H1 (cell line): ENCODE results near the gene NUDT9. TPM values are rescaled to one million over a fixed set of nuclear protein-coding genes. Genes with fewer than 3 reads are reported as not detected.

Source experiments
- EGR1 ChIP-seq: IDR thresholded peaks from 2 replicates; pipeline ENCODE4 v1.6.1; 2011; ENCODE audit warnings: low read depth, low read length, borderline replicate concordance
- FOSL1 ChIP-seq: IDR thresholded peaks from 2 replicates; pipeline ENCODE4 v1.6.1; 2011; ENCODE audit warnings: mild to moderate bottlenecking, low read depth, low read length, moderate library complexity; ENCODE audit not compliant: insufficient read depth
- JUN ChIP-seq: IDR thresholded peaks from 2 replicates; pipeline ENCODE4 v1.6.1; 2011; ENCODE audit warnings: low read depth, mild to moderate bottlenecking, improper control_type of control experiment, low read length
- MAFK ChIP-seq: IDR thresholded peaks from 2 replicates; pipeline ENCODE4 v1.6.1; 2012; ENCODE audit warnings: low read depth, mild to moderate bottlenecking, improper control_type of control experiment, low read length
- SRF ChIP-seq: IDR thresholded peaks from 2 replicates; pipeline ENCODE4 v1.6.1; 2011; ENCODE audit warnings: mild to moderate bottlenecking, low read depth, low read length, moderate library complexity
- polyA plus RNA-seq, 7 experiments: library from polyadenylated mRNA; depleted of rRNA in 3 of 7; stranded (reverse) in 5 of 7; unstranded in 2 of 7; fragments of >200 nt in 5 of 7; fragments of 200-250 nt in 2 of 7; gene quantifications; 1 replicate in 5 of 7; 2 replicates in 1 of 7; 4 replicates in 1 of 7; pipeline versions ENCODE4 v1.2.1 to v1.2.3, GENCODE V29; 2011 to 2013; ENCODE audit warnings: missing spikeins in 2 of 7, mixed read lengths in 2 of 7
- total RNA-seq: library from RNA; stranded (reverse); fragmentation: NEBNext Ultra II Directional; extraction: Animal tissue kit (Norgen Biotek cat#: 25700); gene quantifications from 2 replicates; pipeline ENCODE4 v1.2.1, GENCODE V29; 2021
- TF ChIP-seq, protein P1 (sequence below): fragments of 300-600 bp; sonication (generic); IDR thresholded peaks from 2 replicates; pipeline ENCODE4 v1.7.1; 2012; ENCODE audit warnings: low read length, moderate library complexity, mild to moderate bottlenecking, inconsistent platforms; ENCODE audit not compliant: insufficient replicate concordance
- TF ChIP-seq, protein P2 (sequence below): IDR thresholded peaks from 2 replicates; pipeline ENCODE4 v1.6.1; 2012; ENCODE audit warnings: low read length, inconsistent platforms

Gene NUDT9
- total and polyA plus RNA-seq, 2 of the 8 experiments (the other 6 are each of a cell fraction or from before 2014, with no cell fraction given) = 13.2 to 27.6 TPM

DNA sequence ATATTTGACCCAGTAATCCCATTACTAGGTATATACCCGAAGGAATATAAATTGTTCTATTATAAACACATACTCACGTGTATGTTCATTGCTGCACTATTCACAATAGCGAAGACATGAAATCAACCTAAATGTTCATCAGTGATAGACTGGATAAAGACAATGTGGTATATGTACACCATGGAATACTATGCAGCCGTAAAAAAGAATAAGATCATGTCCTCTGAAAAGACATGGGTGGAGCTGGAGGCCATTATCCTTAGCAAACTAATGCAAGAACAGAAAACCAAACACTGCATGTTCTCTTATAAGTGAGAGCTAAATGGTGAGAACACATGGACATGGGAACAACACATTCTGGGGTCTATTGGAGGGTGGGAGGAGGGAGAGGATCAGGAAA lies 36.5 kb downstream of the NUDT9 start (continued):
- TF ChIP-seq, protein P1, sequence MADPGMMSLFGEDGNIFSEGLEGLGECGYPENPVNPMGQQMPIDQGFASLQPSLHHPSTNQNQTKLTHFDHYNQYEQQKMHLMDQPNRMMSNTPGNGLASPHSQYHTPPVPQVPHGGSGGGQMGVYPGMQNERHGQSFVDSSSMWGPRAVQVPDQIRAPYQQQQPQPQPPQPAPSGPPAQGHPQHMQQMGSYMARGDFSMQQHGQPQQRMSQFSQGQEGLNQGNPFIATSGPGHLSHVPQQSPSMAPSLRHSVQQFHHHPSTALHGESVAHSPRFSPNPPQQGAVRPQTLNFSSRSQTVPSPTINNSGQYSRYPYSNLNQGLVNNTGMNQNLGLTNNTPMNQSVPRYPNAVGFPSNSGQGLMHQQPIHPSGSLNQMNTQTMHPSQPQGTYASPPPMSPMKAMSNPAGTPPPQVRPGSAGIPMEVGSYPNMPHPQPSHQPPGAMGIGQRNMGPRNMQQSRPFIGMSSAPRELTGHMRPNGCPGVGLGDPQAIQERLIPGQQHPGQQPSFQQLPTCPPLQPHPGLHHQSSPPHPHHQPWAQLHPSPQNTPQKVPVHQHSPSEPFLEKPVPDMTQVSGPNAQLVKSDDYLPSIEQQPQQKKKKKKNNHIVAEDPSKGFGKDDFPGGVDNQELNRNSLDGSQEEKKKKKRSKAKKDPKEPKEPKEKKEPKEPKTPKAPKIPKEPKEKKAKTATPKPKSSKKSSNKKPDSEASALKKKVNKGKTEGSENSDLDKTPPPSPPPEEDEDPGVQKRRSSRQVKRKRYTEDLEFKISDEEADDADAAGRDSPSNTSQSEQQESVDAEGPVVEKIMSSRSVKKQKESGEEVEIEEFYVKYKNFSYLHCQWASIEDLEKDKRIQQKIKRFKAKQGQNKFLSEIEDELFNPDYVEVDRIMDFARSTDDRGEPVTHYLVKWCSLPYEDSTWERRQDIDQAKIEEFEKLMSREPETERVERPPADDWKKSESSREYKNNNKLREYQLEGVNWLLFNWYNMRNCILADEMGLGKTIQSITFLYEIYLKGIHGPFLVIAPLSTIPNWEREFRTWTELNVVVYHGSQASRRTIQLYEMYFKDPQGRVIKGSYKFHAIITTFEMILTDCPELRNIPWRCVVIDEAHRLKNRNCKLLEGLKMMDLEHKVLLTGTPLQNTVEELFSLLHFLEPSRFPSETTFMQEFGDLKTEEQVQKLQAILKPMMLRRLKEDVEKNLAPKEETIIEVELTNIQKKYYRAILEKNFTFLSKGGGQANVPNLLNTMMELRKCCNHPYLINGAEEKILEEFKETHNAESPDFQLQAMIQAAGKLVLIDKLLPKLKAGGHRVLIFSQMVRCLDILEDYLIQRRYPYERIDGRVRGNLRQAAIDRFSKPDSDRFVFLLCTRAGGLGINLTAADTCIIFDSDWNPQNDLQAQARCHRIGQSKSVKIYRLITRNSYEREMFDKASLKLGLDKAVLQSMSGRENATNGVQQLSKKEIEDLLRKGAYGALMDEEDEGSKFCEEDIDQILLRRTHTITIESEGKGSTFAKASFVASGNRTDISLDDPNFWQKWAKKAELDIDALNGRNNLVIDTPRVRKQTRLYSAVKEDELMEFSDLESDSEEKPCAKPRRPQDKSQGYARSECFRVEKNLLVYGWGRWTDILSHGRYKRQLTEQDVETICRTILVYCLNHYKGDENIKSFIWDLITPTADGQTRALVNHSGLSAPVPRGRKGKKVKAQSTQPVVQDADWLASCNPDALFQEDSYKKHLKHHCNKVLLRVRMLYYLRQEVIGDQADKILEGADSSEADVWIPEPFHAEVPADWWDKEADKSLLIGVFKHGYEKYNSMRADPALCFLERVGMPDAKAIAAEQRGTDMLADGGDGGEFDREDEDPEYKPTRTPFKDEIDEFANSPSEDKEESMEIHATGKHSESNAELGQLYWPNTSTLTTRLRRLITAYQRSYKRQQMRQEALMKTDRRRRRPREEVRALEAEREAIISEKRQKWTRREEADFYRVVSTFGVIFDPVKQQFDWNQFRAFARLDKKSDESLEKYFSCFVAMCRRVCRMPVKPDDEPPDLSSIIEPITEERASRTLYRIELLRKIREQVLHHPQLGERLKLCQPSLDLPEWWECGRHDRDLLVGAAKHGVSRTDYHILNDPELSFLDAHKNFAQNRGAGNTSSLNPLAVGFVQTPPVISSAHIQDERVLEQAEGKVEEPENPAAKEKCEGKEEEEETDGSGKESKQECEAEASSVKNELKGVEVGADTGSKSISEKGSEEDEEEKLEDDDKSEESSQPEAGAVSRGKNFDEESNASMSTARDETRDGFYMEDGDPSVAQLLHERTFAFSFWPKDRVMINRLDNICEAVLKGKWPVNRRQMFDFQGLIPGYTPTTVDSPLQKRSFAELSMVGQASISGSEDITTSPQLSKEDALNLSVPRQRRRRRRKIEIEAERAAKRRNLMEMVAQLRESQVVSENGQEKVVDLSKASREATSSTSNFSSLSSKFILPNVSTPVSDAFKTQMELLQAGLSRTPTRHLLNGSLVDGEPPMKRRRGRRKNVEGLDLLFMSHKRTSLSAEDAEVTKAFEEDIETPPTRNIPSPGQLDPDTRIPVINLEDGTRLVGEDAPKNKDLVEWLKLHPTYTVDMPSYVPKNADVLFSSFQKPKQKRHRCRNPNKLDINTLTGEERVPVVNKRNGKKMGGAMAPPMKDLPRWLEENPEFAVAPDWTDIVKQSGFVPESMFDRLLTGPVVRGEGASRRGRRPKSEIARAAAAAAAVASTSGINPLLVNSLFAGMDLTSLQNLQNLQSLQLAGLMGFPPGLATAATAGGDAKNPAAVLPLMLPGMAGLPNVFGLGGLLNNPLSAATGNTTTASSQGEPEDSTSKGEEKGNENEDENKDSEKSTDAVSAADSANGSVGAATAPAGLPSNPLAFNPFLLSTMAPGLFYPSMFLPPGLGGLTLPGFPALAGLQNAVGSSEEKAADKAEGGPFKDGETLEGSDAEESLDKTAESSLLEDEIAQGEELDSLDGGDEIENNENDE = no peak
- no peak for TF ChIP-seq MAFK
- no peak for TF ChIP-seq EGR1
- TF ChIP-seq, protein P2, sequence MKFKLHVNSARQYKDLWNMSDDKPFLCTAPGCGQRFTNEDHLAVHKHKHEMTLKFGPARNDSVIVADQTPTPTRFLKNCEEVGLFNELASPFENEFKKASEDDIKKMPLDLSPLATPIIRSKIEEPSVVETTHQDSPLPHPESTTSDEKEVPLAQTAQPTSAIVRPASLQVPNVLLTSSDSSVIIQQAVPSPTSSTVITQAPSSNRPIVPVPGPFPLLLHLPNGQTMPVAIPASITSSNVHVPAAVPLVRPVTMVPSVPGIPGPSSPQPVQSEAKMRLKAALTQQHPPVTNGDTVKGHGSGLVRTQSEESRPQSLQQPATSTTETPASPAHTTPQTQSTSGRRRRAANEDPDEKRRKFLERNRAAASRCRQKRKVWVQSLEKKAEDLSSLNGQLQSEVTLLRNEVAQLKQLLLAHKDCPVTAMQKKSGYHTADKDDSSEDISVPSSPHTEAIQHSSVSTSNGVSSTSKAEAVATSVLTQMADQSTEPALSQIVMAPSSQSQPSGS = no peak
- TF ChIP-seq JUN = no peak
- TF ChIP-seq SRF = no peak
- TF ChIP-seq FOSL1 = no peak
- TF ChIP-seq, all 59 proteins: peak for 0
